KOPT-K1 (cell line): ENCODE data around the gene HDGFL2.
"Not testable (repeated sequence)": the region's sequence is repeated elsewhere in the genome, so short reads cannot be mapped to it uniquely, and the experiment has no call there.

ENCODE experiments used
- H3K27ac ChIP-seq: fragments of 200-600 bp; sonication (generic); 2 replicates; pipeline ENCODE4 v1.5.1; 2016; ENCODE audit warnings: antibody characterized with exemption, mild to moderate bottlenecking, low read depth, low read length; ENCODE audit not compliant: poor library complexity, severe bottlenecking
- H3K36me3 ChIP-seq: fragments of 200-600 bp; sonication (generic); 2 replicates; pipeline ENCODE4 v1.5.1; 2017; ENCODE audit warnings: antibody characterized with exemption, mild to moderate bottlenecking, low read length, moderate library complexity; ENCODE audit not compliant: insufficient read depth
- H3K9me3 ChIP-seq: fragments of 200-600 bp; sonication (generic); 2 replicates; pipeline ENCODE4 v1.5.1; 2017; ENCODE audit warnings: antibody characterized with exemption, low read length, mild to moderate bottlenecking; ENCODE audit not compliant: insufficient read depth, poor library complexity, severe bottlenecking

The HDGFL2 gene

GRCh38 chr19:4537953-4538600 lies 66.0 kb downstream of the HDGFL2 start:
- no peak overlapping the region for H3K27ac ChIP-seq
- H3K9me3 ChIP-seq, result peaks cover 4% of the 10 kb centered on the region
- H3K36me3 ChIP-seq, result no peaks in the 10 kb centered on the region

GRCh38 chr19:4538601-4538954 lies 66.5 kb downstream of the HDGFL2 start:
- H3K9me3 ChIP-seq, result peaks cover 4% of the 10 kb centered on the region
- no peak overlapping the region for H3K27ac ChIP-seq
- no peaks in the 10 kb centered on the region for H3K36me3 ChIP-seq

- Histone ChIP-seq H3K27ac (no peak overlapping the region), H3K9me3 (peaks cover 4% of the 10 kb centered on the region), H3K36me3 (no peaks in the 10 kb centered on the region)
These were observed 67.1 kb downstream of the HDGFL2 start for GRCh38 chr19:4539169-4539692.

- peaks cover 4% of the 10 kb centered on the region for H3K9me3 ChIP-seq
- no peaks in the 10 kb centered on the region for H3K36me3 ChIP-seq
- H3K27ac ChIP-seq, result no peak within 1 kb of the TSS
These were observed 67.8 kb downstream of the HDGFL2 start, which contains the start of gene LRG1 for GRCh38 chr19:4539693-4540581. Gene LRG1 (minus strand): TSS chr19:4540036. CDS start chr19:4540013, 23 bp downstream.

GRCh38 chr19:4541114-4541805 lies 69.2 kb downstream of the HDGFL2 start:
- Histone ChIP-seq H3K36me3 (no peaks in the 10 kb centered on the region), H3K27ac (no peak overlapping the region), H3K9me3 (peaks cover 4% of the 10 kb centered on the region)

GRCh38 chr19:4541806-4542145 lies 69.7 kb downstream of the HDGFL2 start:
- not testable (repeated sequence) for H3K9me3 ChIP-seq, H3K36me3 ChIP-seq, H3K27ac ChIP-seq

- Histone ChIP-seq H3K36me3 (no peaks in the 10 kb centered on the region), H3K9me3 (peaks cover 4% of the 10 kb centered on the region), H3K27ac (no peak overlapping the region)
These were observed 71.1 kb downstream of the HDGFL2 start for GRCh38 chr19:4542896-4543841.

- Histone ChIP-seq H3K9me3 (peaks cover 4% of the 10 kb centered on the region), H3K27ac (no peak overlapping the region), H3K36me3 (no peaks in the 10 kb centered on the region)
These were observed 71.9 kb downstream of the HDGFL2 start for GRCh38 chr19:4543842-4544647.

- no peaks in the 10 kb centered on the region for H3K9me3 ChIP-seq
- H3K27ac ChIP-seq, result no peak overlapping the region
- H3K36me3 ChIP-seq, result no peaks in the 10 kb centered on the region
These were observed 75.5 kb downstream of the HDGFL2 start for GRCh38 chr19:4547303-4548237.

GRCh38 chr19:4548238-4548584 lies 76.1 kb downstream of the HDGFL2 start:
- Histone ChIP-seq H3K9me3 (no peaks in the 10 kb centered on the region), H3K27ac (no peak overlapping the region), H3K36me3 (no peaks in the 10 kb centered on the region)

- no peak overlapping the region for H3K27ac ChIP-seq
- no peaks in the 10 kb centered on the region for H3K36me3 ChIP-seq
- H3K9me3 ChIP-seq, result no peaks in the 10 kb centered on the region
These were observed 77.9 kb downstream of the HDGFL2 start for GRCh38 chr19:4550018-4550417.

- Histone ChIP-seq H3K36me3 (no peaks in the 10 kb centered on the region), H3K27ac (no peak overlapping the region), H3K9me3 (no peaks in the 10 kb centered on the region)
These were observed 78.5 kb downstream of the HDGFL2 start for GRCh38 chr19:4550479-4551050.
